ENCODE results near the gene NFATC2.

GRCh38 chr20:51376111-51376510, 166.4 kb downstream of the NFATC2 start:
- TF ChIP-seq ISL1 (CRISPR knock-in tag; IDR thresholded peaks at IDR 0.05) = no peak
- no peak for TF ChIP-seq ZNF70 (CRISPR knock-in tag; IDR thresholded peaks at IDR 0.05)
- no peak for TF ChIP-seq CREB5 (CRISPR knock-in tag; IDR thresholded peaks at IDR 0.05; ENCODE audit: low read depth)
- TF ChIP-seq, protein P1, sequence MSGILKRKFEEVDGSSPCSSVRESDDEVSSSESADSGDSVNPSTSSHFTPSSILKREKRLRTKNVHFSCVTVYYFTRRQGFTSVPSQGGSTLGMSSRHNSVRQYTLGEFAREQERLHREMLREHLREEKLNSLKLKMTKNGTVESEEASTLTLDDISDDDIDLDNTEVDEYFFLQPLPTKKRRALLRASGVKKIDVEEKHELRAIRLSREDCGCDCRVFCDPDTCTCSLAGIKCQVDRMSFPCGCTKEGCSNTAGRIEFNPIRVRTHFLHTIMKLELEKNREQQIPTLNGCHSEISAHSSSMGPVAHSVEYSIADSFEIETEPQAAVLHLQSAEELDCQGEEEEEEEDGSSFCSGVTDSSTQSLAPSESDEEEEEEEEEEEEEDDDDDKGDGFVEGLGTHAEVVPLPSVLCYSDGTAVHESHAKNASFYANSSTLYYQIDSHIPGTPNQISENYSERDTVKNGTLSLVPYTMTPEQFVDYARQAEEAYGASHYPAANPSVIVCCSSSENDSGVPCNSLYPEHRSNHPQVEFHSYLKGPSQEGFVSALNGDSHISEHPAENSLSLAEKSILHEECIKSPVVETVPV (CRISPR knock-in tag; IDR thresholded peaks at IDR 0.05) = no peak
- no peak for TF ChIP-seq TCF4 (CRISPR knock-in tag; IDR thresholded peaks at IDR 0.05; ENCODE audit: borderline replicate concordance)
- TF ChIP-seq ZNF8 (CRISPR knock-in tag; IDR thresholded peaks at IDR 0.05) = no peak
- TF ChIP-seq, protein P2, sequence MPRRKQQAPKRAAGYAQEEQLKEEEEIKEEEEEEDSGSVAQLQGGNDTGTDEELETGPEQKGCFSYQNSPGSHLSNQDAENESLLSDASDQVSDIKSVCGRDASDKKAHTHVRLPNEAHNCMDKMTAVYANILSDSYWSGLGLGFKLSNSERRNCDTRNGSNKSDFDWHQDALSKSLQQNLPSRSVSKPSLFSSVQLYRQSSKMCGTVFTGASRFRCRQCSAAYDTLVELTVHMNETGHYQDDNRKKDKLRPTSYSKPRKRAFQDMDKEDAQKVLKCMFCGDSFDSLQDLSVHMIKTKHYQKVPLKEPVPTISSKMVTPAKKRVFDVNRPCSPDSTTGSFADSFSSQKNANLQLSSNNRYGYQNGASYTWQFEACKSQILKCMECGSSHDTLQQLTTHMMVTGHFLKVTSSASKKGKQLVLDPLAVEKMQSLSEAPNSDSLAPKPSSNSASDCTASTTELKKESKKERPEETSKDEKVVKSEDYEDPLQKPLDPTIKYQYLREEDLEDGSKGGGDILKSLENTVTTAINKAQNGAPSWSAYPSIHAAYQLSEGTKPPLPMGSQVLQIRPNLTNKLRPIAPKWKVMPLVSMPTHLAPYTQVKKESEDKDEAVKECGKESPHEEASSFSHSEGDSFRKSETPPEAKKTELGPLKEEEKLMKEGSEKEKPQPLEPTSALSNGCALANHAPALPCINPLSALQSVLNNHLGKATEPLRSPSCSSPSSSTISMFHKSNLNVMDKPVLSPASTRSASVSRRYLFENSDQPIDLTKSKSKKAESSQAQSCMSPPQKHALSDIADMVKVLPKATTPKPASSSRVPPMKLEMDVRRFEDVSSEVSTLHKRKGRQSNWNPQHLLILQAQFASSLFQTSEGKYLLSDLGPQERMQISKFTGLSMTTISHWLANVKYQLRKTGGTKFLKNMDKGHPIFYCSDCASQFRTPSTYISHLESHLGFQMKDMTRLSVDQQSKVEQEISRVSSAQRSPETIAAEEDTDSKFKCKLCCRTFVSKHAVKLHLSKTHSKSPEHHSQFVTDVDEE (CRISPR knock-in tag; IDR thresholded peaks at IDR 0.05) = no peak
